ENCODE data around the gene KLHL25. TPM values are rescaled to one million over a fixed set of nuclear protein-coding genes. Genes with fewer than 3 reads are reported as not detected.

The KLHL25 gene
- total and polyA plus RNA-seq, 4 donors = 2.3 to 34.2 (median 11.4) TPM

DNA sequence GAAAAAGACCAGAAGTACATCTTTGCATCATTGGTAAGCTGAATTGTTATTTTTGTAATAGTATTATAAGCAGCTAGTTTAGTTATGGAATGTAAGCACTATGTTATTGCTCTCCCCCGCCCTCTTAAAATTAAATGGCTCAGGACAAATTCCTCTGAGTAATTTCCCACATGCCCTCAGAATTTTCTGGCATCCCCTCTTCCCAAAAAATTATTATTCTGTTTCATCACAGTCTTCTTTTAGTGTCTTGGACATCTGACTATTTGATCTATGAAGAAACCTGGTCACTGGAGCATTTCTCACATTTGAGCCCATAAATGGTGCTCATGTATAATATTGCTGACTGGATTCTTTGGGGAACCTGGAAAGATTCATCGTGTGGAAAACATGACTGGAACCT, 68.3 kb downstream of the KLHL25 start:
- WGBS = 88% methylated on average over 2 of the region's 2 CpGs
- peaks cover 19 to 35% (median 23%) of the 10 kb centered on the region in 4 donors for H3K4me1 ChIP-seq (ENCODE audit: control insufficient read depth in 4 of 4, insufficient read depth in 4 of 4, low read length in 3 of 4)

DNA sequence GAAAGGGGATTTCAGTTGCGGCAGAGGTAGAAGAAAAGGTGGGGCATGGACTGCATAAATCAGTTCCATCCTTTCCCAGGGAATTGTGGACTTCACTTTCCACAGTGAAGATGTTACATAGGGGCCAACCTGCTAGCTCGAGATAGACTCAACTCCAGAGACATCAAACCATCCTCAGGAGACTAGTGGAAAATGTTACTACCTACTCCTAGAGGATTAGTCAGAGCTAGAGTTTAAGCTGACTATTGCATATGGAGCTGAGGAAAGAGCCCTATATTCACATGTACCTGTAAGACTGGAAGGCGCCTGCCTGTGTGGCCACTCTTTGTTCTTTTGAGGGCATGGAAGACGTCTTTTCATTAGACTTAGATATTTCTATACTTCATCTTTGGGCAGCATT, 69.2 kb downstream of the KLHL25 start:
- TF ChIP-seq EGR1 (IDR thresholded peaks at IDR 0.05; ENCODE audit: low read depth in 2 of 2) (no peak), FOXA1 (IDR thresholded peaks at IDR 0.05) (no peak), RAD21 (IDR thresholded peaks at IDR 0.05) (no peak), TAF1 (conservative IDR thresholded peaks at IDR 0.05) (no peak), FOXA2 (IDR thresholded peaks at IDR 0.05) (no peak), RXRA (IDR thresholded peaks at IDR 0.05) (no peak), YY1 (IDR thresholded peaks at IDR 0.05) (no peak), HNF4G (IDR thresholded peaks at IDR 0.05) (no peak), NR2F2 (IDR thresholded peaks at IDR 0.05) (no peak), SP1 (IDR thresholded peaks at IDR 0.05) (no peak)
- TF ChIP-seq, protein P1, sequence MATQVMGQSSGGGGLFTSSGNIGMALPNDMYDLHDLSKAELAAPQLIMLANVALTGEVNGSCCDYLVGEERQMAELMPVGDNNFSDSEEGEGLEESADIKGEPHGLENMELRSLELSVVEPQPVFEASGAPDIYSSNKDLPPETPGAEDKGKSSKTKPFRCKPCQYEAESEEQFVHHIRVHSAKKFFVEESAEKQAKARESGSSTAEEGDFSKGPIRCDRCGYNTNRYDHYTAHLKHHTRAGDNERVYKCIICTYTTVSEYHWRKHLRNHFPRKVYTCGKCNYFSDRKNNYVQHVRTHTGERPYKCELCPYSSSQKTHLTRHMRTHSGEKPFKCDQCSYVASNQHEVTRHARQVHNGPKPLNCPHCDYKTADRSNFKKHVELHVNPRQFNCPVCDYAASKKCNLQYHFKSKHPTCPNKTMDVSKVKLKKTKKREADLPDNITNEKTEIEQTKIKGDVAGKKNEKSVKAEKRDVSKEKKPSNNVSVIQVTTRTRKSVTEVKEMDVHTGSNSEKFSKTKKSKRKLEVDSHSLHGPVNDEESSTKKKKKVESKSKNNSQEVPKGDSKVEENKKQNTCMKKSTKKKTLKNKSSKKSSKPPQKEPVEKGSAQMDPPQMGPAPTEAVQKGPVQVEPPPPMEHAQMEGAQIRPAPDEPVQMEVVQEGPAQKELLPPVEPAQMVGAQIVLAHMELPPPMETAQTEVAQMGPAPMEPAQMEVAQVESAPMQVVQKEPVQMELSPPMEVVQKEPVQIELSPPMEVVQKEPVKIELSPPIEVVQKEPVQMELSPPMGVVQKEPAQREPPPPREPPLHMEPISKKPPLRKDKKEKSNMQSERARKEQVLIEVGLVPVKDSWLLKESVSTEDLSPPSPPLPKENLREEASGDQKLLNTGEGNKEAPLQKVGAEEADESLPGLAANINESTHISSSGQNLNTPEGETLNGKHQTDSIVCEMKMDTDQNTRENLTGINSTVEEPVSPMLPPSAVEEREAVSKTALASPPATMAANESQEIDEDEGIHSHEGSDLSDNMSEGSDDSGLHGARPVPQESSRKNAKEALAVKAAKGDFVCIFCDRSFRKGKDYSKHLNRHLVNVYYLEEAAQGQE (IDR thresholded peaks at IDR 0.05) = no peak
- TF ChIP-seq, protein P2, sequence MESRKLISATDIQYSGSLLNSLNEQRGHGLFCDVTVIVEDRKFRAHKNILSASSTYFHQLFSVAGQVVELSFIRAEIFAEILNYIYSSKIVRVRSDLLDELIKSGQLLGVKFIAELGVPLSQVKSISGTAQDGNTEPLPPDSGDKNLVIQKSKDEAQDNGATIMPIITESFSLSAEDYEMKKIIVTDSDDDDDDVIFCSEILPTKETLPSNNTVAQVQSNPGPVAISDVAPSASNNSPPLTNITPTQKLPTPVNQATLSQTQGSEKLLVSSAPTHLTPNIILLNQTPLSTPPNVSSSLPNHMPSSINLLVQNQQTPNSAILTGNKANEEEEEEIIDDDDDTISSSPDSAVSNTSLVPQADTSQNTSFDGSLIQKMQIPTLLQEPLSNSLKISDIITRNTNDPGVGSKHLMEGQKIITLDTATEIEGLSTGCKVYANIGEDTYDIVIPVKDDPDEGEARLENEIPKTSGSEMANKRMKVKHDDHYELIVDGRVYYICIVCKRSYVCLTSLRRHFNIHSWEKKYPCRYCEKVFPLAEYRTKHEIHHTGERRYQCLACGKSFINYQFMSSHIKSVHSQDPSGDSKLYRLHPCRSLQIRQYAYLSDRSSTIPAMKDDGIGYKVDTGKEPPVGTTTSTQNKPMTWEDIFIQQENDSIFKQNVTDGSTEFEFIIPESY (IDR thresholded peaks at IDR 0.05) = no peak
- TF ChIP-seq, protein P3, sequence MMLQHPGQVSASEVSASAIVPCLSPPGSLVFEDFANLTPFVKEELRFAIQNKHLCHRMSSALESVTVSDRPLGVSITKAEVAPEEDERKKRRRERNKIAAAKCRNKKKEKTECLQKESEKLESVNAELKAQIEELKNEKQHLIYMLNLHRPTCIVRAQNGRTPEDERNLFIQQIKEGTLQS (IDR thresholded peaks at IDR 0.05) = no peak
- 95% methylated on average over 4 of the region's 4 CpGs for WGBS
- Histone ChIP-seq H3K27me3 (ENCODE audit: control insufficient read depth in 4 of 4, insufficient read depth in 4 of 4, low read length in 3 of 4) (no peaks in the 10 kb centered on the region), H3K9ac (ENCODE audit: low read depth in 1 of 2, low read length in 2 of 2) (no peak overlapping the region), H3K4me3 (ENCODE audit: low read depth in 1 of 3, low read length in 3 of 3) (no peak overlapping the region), H3K4me1 (ENCODE audit: control insufficient read depth in 4 of 4, insufficient read depth in 4 of 4, low read length in 3 of 4) (peaks cover 19 to 40% (median 23%) of the 10 kb centered on the region in 4 donors), H3K36me3 (ENCODE audit: control insufficient read depth in 4 of 4, insufficient read depth in 3 of 4, low read depth in 1 of 4, low read length in 3 of 4) (peaks cover 5 to 65% (median 40%) of the 10 kb centered on the region in 4 donors), H3K9me3 (ENCODE audit: control insufficient read depth in 4 of 4, low read length in 3 of 4) (no peaks in the 10 kb centered on the region), H3K27ac (ENCODE audit: low read depth in 1 of 2, low read length in 2 of 2) (peak overlapping the region; percentile 19 to 22)
- no peak for DNase-seq (ENCODE audit: low spot score)

More for the DNA sequence above, 68.3 kb downstream of the KLHL25 start:
- no peak overlapping the region for H3K9ac ChIP-seq (ENCODE audit: low read depth in 1 of 2, low read length in 2 of 2)
- no peaks in the 10 kb centered on the region for H3K27me3 ChIP-seq (ENCODE audit: control insufficient read depth in 4 of 4, insufficient read depth in 4 of 4, low read length in 3 of 4)
- DNase-seq (ENCODE audit: low spot score) = no peak
- no peak overlapping the region for H3K27ac ChIP-seq (ENCODE audit: low read depth in 1 of 2, low read length in 2 of 2)
- H3K4me3 ChIP-seq (ENCODE audit: low read depth in 1 of 3, low read length in 3 of 3) = no peak overlapping the region
- no peaks in the 10 kb centered on the region for H3K9me3 ChIP-seq (ENCODE audit: control insufficient read depth in 4 of 4, low read length in 3 of 4)
- peaks cover 5 to 67% (median 40%) of the 10 kb centered on the region in 4 donors for H3K36me3 ChIP-seq (ENCODE audit: control insufficient read depth in 4 of 4, insufficient read depth in 3 of 4, low read depth in 1 of 4, low read length in 3 of 4)
- TF ChIP-seq RAD21 (IDR thresholded peaks at IDR 0.05) (no peak), NR2F2 (IDR thresholded peaks at IDR 0.05) (no peak), EGR1 (IDR thresholded peaks at IDR 0.05; ENCODE audit: low read depth in 2 of 2) (no peak), JUND (IDR thresholded peaks at IDR 0.05) (no peak), HNF4G (IDR thresholded peaks at IDR 0.05) (no peak), GABPA (IDR thresholded peaks at IDR 0.05 in 1 of 2, conservative IDR thresholded peaks at IDR 0.05 in 1 of 2) (no peak), SP1 (IDR thresholded peaks at IDR 0.05) (no peak), FOXA2 (IDR thresholded peaks at IDR 0.05) (no peak), RXRA (IDR thresholded peaks at IDR 0.05) (no peak)
- TF ChIP-seq, protein P1 (IDR thresholded peaks at IDR 0.05) = no peak
- TF ChIP-seq, protein P3 (IDR thresholded peaks at IDR 0.05) = no peak
- TF ChIP-seq, protein P4, sequence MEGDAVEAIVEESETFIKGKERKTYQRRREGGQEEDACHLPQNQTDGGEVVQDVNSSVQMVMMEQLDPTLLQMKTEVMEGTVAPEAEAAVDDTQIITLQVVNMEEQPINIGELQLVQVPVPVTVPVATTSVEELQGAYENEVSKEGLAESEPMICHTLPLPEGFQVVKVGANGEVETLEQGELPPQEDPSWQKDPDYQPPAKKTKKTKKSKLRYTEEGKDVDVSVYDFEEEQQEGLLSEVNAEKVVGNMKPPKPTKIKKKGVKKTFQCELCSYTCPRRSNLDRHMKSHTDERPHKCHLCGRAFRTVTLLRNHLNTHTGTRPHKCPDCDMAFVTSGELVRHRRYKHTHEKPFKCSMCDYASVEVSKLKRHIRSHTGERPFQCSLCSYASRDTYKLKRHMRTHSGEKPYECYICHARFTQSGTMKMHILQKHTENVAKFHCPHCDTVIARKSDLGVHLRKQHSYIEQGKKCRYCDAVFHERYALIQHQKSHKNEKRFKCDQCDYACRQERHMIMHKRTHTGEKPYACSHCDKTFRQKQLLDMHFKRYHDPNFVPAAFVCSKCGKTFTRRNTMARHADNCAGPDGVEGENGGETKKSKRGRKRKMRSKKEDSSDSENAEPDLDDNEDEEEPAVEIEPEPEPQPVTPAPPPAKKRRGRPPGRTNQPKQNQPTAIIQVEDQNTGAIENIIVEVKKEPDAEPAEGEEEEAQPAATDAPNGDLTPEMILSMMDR (IDR thresholded peaks at IDR 0.05; ENCODE audit: low read depth, low read length, missing input control) = no peak
- TF ChIP-seq, protein P5, sequence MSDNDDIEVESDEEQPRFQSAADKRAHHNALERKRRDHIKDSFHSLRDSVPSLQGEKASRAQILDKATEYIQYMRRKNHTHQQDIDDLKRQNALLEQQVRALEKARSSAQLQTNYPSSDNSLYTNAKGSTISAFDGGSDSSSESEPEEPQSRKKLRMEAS (IDR thresholded peaks at IDR 0.05) = no peak
